Esophagus muscularis mucosa (tissue), 4 donors: ENCODE results near the gene BNC2.

Experiments
- CTCF ChIP-seq, 3 experiments: fragments of 200-600 bp in 2 of 3; fragments of 450-650 bp in 1 of 3; sonication (generic) in 2 of 3; IDR thresholded peaks; one replicate each; pipeline ENCODE4 v1.5.1; 2017 to 2019; ENCODE audit warnings: antibody characterized with exemption in 3 of 3, mild to moderate bottlenecking in 2 of 3, moderate library complexity in 1 of 3
- EP300 ChIP-seq: sonication (generic); formaldehyde crosslinking; IDR thresholded peaks from one replicate; pipeline ENCODE4 v1.6.1; 2017; ENCODE audit warnings: antibody characterized with exemption
- POLR2A ChIP-seq: fragments of 450-650 bp; IDR thresholded peaks from one replicate; pipeline ENCODE4 v1.6.1; 2017; ENCODE audit warnings: antibody characterized with exemption, moderate library complexity, mild to moderate bottlenecking, low read depth
- POLR2AphosphoS5 ChIP-seq, 2 donors: sonication (generic); formaldehyde crosslinking; IDR thresholded peaks; one replicate each; pipeline ENCODE4 v1.6.1; 2017; ENCODE audit warnings: antibody characterized with exemption in 2 of 2

GRCh38 chr9:16680541-16680940, 189.9 kb downstream of the BNC2 start:
- TF ChIP-seq POLR2A (no peak), POLR2AphosphoS5 (IDR thresholded peaks at IDR 0.05) (no peak), CTCF (IDR thresholded peaks at IDR 0.05) (no peak), EP300 (no peak)
